Measurements from ENCODE around the gene ZCCHC7.

The ZCCHC7 gene

DNA sequence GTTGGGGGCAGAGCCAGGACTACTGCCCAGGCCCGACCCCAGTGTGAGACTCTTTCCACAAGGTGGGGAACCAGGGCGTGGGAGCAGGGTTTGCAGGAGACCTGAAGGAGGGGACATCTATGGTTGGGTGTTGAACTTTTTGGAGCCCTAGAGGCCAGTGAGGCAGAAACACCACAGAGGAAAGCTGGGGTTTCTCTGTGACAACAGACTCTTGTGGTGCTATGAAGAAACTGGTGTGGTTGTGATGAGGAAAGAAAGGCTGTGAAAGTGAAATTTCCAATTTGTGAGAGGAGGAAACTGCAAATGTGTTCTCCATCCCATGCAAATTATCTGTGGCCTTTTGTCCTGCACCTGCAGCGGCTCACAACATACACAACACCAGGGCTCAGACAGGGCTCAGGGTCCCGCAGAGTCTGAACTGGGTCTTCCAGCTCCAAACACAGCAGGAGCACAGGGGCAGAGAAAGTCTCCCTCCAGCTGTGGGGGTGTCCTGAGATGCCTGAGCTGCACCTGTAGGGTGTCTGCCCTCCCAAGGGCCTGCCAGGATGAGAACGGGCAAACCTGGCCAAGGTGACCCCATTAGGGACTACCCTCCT is 250.7 kb downstream of the ZCCHC7 start:
- H3K4me1 ChIP-seq = peaks cover 89% of the 10 kb centered on the region
- H3K27ac ChIP-seq = peak overlapping the region; percentile 84
- H3K36me3 ChIP-seq = no peaks in the 10 kb centered on the region; the same call in 1 of the 2 replicates
- no peaks in the 10 kb centered on the region for H3K27me3 ChIP-seq
- peak overlapping the region; percentile 63 for H3K9ac ChIP-seq
- H3K9me3 ChIP-seq = peaks cover 9% of the 10 kb centered on the region; the same call in 1 of the 2 replicates
- H4K20me1 ChIP-seq = peaks cover 28% of the 10 kb centered on the region
- peak; percentile 79 for TF ChIP-seq Cebpa-rat (IDR thresholded peaks at IDR 0.05)
- peak overlapping the region; percentile 40 for H3K4me3 ChIP-seq
- peak overlapping the region; percentile 94 for H3K4me2 ChIP-seq

DNA sequence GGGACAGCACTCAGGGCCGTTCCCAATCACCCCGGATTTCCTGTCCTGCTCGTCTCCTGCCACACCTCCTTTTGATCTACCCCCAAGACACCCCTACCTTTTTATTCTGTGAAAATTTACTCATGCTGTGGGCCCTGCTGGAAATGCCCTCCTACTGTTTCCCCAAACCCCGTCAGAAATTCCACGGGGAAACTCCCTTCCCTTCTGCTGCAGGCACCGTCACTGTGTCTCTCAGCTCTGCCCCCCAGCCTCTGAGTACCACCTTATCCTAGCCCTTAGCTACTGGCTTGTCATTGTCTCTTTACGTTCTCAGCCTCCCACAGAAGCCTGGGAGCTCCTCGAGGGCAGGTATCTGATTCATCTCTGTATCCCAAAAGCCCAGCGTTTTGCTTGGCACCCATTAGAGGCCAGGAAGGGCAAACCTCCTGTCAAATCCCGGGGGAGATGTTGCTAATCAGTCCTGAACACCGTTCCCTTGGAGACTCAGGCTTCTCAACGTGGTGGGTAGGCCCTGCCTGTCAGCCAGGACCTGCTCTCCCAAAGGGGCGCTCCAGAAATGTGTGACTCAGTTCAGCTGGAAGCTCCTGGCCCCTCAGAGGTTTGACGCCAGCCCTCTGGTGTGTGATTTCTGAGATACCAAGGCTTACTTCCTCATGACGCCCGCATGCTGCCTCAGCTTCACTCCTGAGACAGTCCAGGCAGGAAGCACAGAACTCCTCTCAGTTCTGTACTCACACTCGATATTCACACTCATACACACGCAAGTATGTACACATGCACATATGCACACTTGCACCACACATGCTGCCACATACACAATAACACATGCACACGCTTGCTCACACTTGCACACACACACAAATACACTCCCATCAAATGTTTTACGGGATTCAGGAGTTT is 251.4 kb downstream of the ZCCHC7 start:
- H3K9ac ChIP-seq = peak overlapping the region; percentile 63

DNA sequence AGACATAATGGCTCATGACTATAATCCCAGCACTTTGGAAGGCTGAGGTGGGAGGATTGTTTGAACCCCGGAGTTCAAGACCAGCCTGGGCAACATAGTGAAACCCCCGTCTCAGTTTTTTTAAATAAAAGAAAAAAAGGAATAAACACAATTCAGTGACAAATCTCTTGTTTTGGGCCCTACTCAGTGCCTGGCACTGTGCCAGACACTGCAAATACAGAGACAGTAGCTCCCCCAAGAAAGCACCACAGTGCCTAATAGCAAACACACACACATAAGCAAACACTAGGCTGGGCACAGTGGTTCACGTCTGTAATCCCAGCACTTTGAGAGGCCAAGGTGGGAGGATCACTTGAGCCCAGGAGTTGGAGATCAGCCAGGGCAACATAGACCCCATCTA is 252.5 kb downstream of the ZCCHC7 start:
- no peaks in the 10 kb centered on the region for H3K27me3 ChIP-seq
- no peak overlapping the region for H3K4me3 ChIP-seq
- H3K4me1 ChIP-seq = peaks cover 93% of the 10 kb centered on the region
- H3K36me3 ChIP-seq = no peaks in the 10 kb centered on the region
- H3K27ac ChIP-seq = peak overlapping the region; percentile 84; the same call in 1 of the 2 replicates
- H3K4me2 ChIP-seq = peak overlapping the region; percentile 94
- no peak overlapping the region for H3K9ac ChIP-seq
- H3K9me3 ChIP-seq = peaks cover 5% of the 10 kb centered on the region; the same call in 1 of the 2 replicates
- no peak for TF ChIP-seq Cebpa-rat (IDR thresholded peaks at IDR 0.05)
- H4K20me1 ChIP-seq = peaks cover 28% of the 10 kb centered on the region

More for the DNA sequence above, 251.4 kb downstream of the ZCCHC7 start:
- H3K4me2 ChIP-seq = peak overlapping the region; percentile 94
- peaks cover 9% of the 10 kb centered on the region; the same call in 1 of the 2 replicates for H3K9me3 ChIP-seq
- H3K27ac ChIP-seq = peak overlapping the region; percentile 84
- peaks cover 28% of the 10 kb centered on the region for H4K20me1 ChIP-seq
- H3K36me3 ChIP-seq = no peaks in the 10 kb centered on the region
- H3K27me3 ChIP-seq = no peaks in the 10 kb centered on the region
- peak overlapping the region; percentile 40 for H3K4me3 ChIP-seq
- H3K4me1 ChIP-seq = peaks cover 96% of the 10 kb centered on the region
- no peak for TF ChIP-seq Cebpa-rat (IDR thresholded peaks at IDR 0.05)

DNA sequence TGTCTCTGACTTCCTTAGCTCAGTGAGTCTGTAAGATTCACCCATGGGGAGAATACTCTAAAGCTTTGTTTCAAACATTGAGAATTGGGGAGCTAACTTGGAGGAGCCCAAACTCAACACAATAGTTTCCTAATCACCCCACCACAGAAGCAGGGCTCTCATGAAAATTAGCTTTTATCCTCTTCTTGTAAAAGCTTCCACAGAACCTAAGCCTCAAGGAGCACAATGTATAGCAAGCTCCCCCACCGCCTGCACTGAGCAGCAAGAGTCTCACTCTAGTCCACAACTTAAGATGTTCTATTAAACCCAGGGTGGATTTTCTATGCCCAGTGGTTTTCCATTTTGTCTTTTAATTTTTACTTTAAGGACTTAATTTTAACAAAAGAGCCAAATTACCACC is 253.2 kb downstream of the ZCCHC7 start:
- H3K27ac ChIP-seq = no peak overlapping the region
- peaks cover 28% of the 10 kb centered on the region for H4K20me1 ChIP-seq
- no peaks in the 10 kb centered on the region for H3K36me3 ChIP-seq
- no peaks in the 10 kb centered on the region for H3K27me3 ChIP-seq
- H3K4me3 ChIP-seq = no peak overlapping the region
- no peak for TF ChIP-seq Cebpa-rat (IDR thresholded peaks at IDR 0.05)
- peak overlapping the region; percentile 94 for H3K4me2 ChIP-seq
- no peak overlapping the region for H3K9ac ChIP-seq
- H3K9me3 ChIP-seq = no peaks in the 10 kb centered on the region
- peaks cover 85% of the 10 kb centered on the region for H3K4me1 ChIP-seq

DNA sequence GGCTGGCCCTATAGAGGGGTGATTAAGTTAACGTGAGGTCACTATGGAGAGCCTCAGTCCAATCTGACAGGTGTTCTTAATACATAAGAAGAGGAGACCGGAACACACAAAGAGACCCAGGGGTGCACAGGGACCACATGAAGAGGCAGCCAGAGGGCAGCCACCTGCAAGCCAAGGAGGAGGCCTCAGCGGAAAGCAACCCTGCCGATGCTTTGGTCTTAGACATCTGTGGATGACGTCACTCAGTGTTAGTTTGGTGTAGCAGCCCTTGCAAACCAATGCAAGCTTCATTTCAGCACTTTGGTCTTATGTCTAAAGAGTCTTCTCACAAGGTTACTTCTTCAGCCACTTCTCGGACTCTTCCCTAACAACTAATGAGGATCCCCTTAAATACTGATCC is 254.5 kb downstream of the ZCCHC7 start:
- H3K9ac ChIP-seq = no peak overlapping the region
- no peaks in the 10 kb centered on the region for H3K27me3 ChIP-seq
- no peak for TF ChIP-seq Cebpa-rat (IDR thresholded peaks at IDR 0.05)
- H3K27ac ChIP-seq = peak overlapping the region; percentile 53; the same call in 1 of the 2 replicates
- peaks cover 20% of the 10 kb centered on the region for H4K20me1 ChIP-seq
- no peak overlapping the region for H3K4me3 ChIP-seq
- H3K36me3 ChIP-seq = no peaks in the 10 kb centered on the region
- H3K4me2 ChIP-seq = peak overlapping the region; percentile 67
- peaks cover 72% of the 10 kb centered on the region for H3K4me1 ChIP-seq
- no peaks in the 10 kb centered on the region for H3K9me3 ChIP-seq

DNA sequence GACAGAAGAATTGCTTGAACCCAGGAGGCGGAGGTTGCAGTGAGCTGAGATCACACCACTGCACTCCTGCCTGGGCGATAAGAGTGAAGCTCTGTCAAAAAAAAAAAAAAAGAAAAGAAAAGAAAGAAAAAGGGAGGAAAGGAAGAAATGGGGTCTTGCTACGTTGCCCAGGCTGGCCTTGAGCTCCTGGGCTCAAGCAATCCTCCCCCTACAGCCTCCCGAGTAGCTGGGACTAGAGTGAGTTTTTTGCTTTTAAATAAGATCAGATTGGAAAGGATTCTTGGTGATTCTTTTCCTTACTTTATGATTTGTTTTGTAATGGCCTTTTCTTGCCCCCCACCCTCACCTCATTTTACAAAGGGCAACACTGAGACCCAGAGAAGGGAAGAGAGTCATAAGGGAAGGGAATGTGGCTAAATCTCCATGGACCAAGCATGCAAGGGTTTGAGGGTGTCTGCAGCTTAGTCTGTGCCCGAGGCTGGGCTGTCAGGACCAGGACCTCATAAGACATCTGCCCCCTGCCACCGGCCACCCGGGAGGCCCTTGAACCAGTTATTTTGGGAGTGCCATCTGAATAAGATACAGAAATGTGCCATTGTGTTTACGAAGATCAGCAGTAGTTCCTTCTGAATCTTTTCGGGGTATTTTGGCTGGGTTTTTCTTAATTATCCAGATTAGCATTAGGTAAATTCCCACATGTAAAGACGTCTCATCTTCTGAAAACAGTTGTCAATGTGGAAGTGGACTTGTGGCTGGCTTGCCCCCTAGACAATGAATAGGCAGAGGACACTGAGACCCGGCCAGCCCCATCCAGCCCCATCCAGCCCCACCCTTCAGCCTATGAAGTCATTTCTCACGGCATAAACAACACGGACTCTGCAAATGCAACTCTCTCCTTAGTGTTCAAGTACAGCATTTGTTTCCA is 257.6 kb downstream of the ZCCHC7 start:
- 0 out of 2 replicates have a peak, but pooled peaks cover 4% of the 10 kb centered on the region for H3K9me3 ChIP-seq
- no peak overlapping the region for H3K4me2 ChIP-seq
- H3K36me3 ChIP-seq = no peaks in the 10 kb centered on the region
- H4K20me1 ChIP-seq = no peaks in the 10 kb centered on the region
- H3K27ac ChIP-seq = no peak overlapping the region
- no peak overlapping the region for H3K9ac ChIP-seq
- peaks cover 47% of the 10 kb centered on the region for H3K4me1 ChIP-seq
- TF ChIP-seq Cebpa-rat (IDR thresholded peaks at IDR 0.05) = no peak
- no peaks in the 10 kb centered on the region for H3K27me3 ChIP-seq
- no peak overlapping the region for H3K4me3 ChIP-seq

DNA sequence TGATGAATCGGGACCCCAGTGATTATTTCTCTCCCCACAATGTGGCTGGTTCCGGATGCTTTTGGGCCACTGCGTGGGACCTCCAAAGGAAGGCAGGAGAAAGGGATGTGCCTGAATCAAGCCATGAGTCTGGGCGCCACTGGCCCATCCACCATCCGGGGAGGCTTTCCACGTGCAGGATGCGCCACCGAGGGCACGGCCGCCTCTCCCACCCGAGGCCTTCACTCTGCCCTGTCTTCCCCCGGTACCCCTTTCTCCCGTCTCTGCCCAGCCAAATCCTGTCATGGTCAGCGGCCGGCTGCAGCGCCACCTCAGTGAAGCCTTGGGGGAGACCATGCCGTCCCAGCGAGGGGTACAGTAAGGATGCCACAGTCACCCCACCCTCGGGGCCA is 258.2 kb downstream of the ZCCHC7 start:
- H3K4me2 ChIP-seq = no peak overlapping the region

DNA sequence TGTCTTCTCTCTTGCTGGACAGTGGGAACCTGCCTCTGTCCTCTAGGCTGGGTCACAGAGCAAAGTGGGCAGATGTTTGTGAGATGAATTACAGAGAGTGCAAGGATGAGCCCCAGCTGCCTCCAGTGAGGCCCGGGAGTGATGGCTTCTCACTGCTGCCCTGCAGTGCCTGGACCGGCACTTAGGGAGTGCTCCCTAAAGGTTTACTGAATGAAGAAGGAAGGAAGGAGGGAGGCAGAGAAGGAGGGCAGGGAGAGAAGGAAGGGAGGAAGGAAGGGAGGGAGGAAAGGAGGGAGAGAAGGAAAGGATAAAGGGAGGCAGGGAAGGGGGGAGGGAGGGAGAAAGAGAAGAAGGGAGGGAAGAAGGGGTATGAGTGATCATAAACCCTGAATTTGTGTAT is 259.5 kb downstream of the ZCCHC7 start:
- Histone ChIP-seq H3K9me3 (0 out of 2 replicates have a peak, but pooled peaks cover 4% of the 10 kb centered on the region), H3K9ac (no peak overlapping the region), H3K4me3 (no peak overlapping the region), H4K20me1 (no peaks in the 10 kb centered on the region), H3K27me3 (no peaks in the 10 kb centered on the region), H3K4me1 (peaks cover 39% of the 10 kb centered on the region), H3K36me3 (no peaks in the 10 kb centered on the region), H3K27ac (no peak overlapping the region), H3K4me2 (no peak overlapping the region)
- no peak for TF ChIP-seq Cebpa-rat (IDR thresholded peaks at IDR 0.05)

More for the DNA sequence above, 258.2 kb downstream of the ZCCHC7 start:
- Histone ChIP-seq H3K4me3 (no peak overlapping the region), H3K9me3 (0 out of 2 replicates have a peak, but pooled peaks cover 4% of the 10 kb centered on the region), H3K4me1 (peaks cover 47% of the 10 kb centered on the region), H3K27ac (no peak overlapping the region), H4K20me1 (no peaks in the 10 kb centered on the region), H3K36me3 (no peaks in the 10 kb centered on the region), H3K9ac (no peak overlapping the region), H3K27me3 (no peaks in the 10 kb centered on the region)
- no peak for TF ChIP-seq Cebpa-rat (IDR thresholded peaks at IDR 0.05)

DNA sequence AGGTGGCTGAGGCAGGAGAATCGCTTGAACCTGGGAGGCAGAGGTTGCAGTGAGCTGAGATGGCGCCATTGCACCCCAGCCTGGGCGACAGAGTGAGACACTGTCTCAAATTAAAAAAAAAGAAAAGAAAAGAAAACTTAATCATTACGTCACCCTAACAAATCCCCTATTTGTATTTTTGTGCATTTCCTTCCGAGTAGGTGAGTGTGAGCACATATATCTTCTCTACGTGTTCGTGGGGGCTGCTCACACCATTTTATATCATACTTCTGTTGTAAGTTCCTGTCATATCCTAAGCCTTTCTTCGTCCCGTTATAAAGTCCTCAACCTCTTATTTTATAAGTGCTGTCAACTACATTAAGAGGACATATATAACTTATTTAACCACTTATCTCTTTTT is 260.2 kb downstream of the ZCCHC7 start:
- no peaks in the 10 kb centered on the region for H3K36me3 ChIP-seq
- H3K27me3 ChIP-seq = no peaks in the 10 kb centered on the region
- no peak overlapping the region for H3K4me3 ChIP-seq
- H3K9me3 ChIP-seq = 0 out of 2 replicates have a peak, but pooled peaks cover 4% of the 10 kb centered on the region
- H3K4me1 ChIP-seq = peaks cover 32% of the 10 kb centered on the region
- no peak overlapping the region for H3K27ac ChIP-seq
- H4K20me1 ChIP-seq = no peaks in the 10 kb centered on the region
- no peak overlapping the region for H3K9ac ChIP-seq
- TF ChIP-seq Cebpa-rat (IDR thresholded peaks at IDR 0.05) = no peak
- no peak overlapping the region for H3K4me2 ChIP-seq
